Activated CD8-positive, alpha-beta memory T cell treated with anti-CD3 and anti-CD28 coated beads, Interleukin-2, amount 50 U/mL, for 4 hours (primary cell): ENCODE measurements around the gene ZSCAN12.
A peak's percentile ranks its signal among the peaks of the same experiment; 100 is the strongest.
"Not testable (repeated sequence)": the region's sequence is repeated elsewhere in the genome, so short reads cannot be mapped to it uniquely, and the experiment has no call there.

Experiments used
- DNase-seq: peaks from one replicate; pipeline ENCODE4 v3.0.0-alpha.2; 2020

Gene ZSCAN12

DNA sequence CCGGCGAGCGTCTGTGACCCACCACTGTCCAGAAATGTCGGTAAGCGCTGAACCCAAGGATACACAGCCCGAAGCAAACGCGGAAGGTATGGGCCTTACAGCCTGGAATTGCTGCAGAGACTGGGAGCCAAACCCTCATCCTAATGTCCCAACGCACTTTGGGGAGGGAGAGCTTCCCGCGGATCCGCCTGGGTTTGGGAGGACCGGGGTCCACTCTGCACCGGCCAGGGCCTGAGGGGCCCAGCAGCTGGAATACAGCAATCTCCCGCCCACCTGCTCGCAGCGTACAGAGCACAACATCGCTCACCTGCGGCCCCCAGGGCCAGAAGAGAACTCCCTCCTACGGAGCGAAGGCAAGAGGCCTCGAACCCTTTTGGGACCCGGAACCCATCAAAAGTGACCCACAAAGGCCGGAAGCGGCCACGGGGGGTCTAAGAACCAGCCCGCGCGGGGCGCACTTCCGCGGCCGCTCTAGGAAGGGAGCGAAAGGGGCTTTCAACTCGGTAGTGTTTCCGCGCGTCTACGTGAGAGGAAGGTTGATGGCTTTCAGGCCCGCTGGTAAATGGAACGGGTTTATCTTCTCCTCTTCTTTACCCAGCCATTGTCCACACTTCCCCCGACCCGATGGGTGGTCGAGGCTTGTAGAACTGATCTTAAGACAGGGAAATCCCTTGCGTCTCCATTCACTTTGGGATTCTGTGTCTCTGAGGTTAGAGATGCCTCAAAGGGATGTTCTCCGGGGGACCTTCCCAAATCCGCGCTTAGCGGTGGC is at the start of gene ZSCAN12:
ZSCAN12 (minus strand) TSS at position 398 of the 772 bp plus-strand sequence. CDS start 1,342 bp downstream, outside the sequence.
- DNase-seq, result peak; percentile 84

DNA sequence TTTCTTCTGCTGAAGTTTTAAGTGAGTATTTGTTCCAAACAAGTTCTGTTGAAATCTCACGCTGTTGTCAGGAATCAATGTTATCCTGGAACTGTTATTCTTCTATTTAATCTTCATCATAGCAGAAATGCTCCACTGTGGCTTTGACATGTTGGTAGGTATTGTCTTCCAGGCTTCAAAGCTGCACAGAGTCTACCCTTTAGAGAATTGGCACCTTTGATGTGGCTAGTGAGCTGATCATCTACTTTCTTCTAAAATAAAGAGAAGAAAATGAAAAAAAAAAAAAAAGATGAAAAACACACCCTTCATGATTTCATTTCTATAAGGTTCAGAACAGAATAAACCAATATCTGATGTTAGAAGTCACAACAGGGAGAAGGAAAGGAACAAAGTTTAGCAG is 49.5 kb upstream of the ZSCAN12 start:
- no peak for DNase-seq

DNA sequence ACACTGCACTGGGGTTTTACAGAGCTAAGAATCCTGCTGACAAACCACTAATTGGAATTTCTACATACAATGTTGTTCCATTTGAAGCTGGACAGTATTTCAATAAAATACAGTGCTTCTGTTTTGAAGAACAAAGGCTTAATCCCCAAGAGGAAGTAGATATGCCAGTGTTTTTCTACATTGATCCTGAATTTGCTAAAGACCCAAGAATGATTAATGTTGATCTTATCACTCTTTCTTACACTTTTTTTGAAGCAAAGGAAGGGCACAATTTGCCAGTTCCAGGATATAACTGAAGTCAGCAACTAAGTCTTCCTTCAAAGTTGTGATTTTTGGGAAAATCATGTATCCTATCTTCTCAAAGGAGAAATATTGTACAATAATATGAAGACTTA is 48.0 kb upstream of the ZSCAN12 start:
- DNase-seq, result not testable (repeated sequence)

DNA sequence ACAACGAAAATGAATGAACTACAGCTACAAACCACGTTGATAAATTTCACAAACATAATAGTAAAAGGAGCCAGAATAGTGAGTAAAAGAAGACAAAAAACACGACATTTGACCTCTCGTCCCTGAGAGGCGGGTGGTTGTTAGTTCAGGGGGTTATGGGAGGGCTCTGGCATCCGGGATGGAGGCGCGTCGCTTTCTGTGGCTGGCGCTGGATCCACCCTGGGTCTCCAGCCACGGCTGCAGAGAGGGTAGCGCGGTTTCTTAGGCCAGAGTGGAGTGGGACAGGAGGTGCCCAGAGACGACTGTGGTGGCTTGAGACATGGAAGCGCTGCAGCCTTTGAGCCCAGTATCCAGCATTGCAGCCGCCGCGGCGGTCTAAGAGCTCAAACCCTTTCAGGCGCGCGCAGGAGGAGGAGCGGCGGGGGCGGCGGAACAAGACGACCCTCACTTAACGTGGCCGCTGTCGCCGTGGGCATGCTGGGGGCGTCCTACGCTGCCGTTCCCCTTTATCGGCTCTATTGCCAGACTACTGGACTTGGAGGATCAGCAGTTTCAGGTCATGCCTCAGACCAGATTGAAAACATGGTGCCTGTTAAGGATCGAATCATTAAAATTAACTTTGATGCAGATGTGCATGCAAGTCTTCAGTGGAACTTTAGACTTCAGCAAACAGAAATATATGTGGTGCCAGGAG is 47.4 kb upstream of the ZSCAN12 start:
- DNase-seq, result no peak

DNA sequence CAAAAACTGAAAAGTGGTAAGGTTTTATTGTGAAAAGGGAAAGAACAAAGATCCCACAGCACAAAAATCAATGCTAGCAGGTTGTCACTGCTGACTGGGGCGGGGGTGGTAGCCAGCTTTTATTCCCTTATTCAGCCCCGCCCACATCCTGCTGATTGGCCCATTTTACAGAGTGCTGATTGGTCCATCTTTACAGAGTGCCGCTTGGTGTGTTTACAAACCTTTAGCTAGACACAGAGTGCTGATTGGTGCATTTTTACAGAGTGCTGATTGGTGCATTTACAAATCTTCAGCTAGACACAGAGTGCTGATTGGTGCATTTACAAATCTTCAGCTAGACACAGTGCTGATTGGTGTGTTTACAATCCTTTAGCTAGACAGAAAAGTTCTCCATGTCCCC is 45.2 kb upstream of the ZSCAN12 start:
- not testable (repeated sequence) for DNase-seq

DNA sequence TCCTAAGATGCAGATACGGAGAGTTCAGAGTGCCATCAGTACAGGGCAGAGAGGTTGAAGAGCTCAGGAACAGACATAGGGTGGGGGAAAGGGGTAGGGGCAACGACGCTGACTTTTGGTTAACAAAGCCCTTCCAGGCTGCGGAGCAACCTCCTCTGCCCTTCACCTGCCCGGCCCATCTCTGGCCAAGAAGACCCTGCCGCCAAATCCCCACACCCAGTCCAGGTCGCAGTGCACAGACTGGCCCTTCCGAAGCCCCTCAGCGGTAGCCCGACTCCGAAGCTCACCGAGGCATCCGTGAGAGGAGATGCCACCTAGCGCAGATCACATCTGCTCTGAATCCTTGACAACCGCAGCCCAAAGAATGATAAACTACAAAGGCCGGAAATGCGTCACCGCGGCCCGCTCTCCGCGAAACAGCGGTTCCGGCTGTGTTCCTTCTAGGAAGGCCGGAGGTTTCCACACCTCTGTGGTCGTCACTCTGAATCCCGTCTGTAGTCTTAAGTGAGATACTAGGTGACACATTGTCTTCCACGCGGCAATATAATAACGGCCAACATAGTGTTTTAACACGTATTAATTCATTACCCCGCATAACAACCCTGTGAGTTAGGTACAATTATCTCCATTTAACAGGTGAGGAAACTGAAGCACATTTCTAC is 43.7 kb upstream of the ZSCAN12 start, which contains the start of gene ZSCAN23:
ZSCAN23 (minus strand) TSS at position 380 of the 662 bp plus-strand sequence. CDS start 7,225 bp downstream, outside the sequence.
- DNase-seq, result peak; percentile 80

DNA sequence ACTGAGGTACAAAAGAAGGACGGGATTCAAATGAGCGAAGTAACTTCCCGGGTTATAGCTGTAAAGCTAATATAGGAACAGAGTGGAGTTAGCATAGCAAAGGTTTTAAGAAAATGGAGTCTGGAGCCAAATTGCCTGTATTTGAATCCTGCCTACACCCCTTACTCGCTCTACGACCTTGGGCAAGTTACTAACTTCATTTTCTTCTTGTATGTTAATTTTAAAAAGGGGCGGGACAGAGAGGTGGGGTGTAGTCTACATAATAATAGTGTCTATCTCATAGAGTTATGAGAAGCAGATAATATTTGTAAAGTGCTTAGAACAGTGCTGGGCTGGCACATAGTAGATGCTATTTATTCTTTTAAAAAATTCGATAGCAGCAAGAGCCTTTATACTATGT is 43.0 kb upstream of the ZSCAN12 start:
- no peak for DNase-seq

DNA sequence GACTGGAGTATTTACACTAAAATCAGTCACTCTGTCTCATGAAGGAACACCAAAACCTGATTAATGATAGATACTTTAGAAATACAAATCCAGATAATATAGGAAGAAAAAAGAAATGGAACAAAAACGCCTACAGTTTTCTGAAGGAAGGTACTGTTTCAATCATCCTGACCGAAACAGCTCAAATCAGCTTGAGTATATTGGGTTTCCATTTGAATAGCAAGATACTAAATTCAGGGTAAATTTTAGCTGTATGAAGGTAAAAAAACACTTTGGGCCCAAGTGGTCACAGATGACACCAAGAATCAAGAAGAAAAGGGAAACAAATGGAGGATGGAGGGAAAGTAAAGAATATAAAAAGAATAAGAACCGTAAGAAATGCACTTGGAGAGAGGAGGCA is 36.9 kb upstream of the ZSCAN12 start:
- DNase-seq, result no peak

DNA sequence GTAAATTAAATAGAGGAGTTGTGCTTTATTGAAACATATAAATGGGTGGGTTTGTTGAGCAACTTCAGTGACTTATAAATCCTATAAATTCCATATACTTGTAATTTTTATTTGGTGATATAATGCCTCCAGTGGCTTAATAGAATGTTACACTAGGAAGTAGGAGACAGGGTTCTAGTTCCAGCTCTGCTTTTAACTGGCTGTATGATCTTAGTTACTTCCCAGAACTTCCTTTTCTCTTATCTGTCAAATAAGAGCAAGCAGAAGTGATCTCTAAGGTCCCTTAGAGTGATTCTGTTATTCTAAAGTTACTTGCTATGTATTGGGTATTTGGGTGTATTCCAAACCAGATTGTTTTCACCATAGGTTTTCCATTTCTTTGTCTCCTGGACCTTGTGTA is 33.6 kb upstream of the ZSCAN12 start:
- no peak for DNase-seq

DNA sequence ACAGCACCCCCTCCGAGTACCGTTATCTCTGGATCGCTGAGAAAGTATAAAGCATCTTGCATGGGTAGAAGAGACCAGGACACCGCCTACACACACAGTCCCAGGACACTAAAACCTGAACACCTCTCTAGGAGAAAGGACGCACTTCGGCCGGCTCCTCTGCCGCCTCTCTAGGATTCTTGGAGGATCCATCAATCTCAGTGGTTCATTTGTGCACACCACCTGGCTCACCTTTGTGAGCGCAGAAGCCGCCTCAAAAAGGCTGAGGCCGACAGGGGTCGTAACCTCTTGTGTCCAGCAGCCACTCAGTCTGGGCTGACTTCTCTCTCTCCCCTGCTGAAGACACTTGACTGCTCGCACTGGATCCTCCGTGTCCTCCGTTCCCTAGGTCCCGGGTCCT is 30.2 kb upstream of the ZSCAN12 start:
- no peak for DNase-seq

DNA sequence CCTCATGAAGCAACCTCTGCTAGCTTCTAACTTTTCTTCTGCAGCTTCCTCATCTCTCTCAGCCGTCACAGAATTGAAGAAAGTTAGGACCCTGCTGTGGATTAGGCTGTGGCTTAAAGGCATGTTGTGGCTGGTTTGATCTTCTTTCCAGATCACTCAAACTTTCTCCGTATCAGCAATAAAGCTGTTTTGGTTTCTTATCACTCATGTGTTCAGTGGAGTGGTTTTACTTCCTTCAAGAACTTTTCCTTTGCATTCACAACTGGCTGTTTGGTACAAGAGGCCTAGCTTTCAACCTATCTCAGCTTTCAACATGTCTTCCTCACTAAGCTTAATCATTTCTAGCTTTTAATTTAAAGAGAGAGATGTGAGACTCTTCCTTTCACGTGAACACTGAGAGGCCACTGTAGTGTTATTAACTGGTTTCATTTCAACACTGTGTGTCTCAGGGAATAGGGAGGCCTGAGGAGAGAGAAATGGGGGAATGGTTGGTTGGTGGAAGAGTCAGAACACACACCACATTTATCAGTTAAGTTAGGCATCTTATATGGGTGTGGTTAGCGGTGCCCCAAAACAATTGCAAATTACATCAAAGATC is 26.5 kb upstream of the ZSCAN12 start:
- DNase-seq, result no peak

DNA sequence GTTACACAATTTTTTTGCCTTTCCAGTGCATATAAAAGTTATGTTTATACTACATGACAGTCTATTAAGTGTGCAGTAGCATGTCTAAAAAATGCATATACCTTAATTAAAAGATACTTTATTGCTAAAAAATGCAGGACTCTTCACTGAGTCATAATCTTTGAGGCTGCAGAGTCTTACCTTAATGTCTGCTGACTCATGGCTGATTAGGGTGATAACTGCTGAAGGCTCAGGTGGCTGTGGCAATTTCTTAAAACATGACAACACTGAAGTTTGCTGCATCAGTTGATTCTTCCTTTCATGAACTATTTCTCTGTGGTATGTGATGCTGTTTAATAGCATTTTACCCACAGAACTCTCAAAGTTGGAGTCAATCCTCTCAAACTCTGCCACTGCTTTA is 24.6 kb upstream of the ZSCAN12 start:
- no peak for DNase-seq

DNA sequence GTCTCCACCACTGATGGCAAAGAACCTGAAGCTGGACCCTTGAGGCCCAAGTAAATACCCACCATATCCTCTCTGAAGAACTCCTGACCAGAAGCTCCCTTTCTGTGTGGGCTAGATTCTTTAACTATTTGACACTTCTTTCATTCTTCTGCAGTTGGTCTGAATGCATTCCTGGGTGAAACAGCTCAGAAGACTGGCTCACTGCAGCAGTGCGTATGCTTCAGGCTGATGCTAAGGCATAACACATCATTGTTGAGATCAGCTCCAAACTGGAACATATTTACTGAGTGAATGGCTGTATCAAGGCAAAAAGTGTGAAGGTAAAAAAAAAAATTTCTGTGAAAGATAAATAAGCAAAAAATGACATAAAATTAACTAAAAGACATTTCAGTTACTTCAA is 24.0 kb upstream of the ZSCAN12 start:
- no peak for DNase-seq

DNA sequence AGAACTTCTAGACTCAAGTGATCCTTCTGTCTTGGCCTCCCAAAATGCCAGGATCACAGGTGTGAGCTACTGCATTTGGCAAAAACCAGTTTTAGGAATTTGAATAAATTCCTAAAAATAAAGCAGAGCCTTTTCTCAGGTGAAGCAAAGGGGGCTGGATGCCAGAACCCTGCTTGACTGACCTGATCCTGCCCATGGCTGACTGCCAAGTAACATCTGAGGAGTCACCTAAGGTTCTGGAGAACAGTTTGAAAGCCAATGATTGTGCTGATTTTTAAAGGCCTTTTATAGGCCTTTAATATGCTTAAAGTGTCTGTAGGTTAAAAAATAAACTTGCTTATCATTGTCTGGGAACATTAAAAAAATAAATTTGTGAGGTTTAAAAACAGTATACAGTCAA is 14.1 kb upstream of the ZSCAN12 start:
- DNase-seq, result no peak

DNA sequence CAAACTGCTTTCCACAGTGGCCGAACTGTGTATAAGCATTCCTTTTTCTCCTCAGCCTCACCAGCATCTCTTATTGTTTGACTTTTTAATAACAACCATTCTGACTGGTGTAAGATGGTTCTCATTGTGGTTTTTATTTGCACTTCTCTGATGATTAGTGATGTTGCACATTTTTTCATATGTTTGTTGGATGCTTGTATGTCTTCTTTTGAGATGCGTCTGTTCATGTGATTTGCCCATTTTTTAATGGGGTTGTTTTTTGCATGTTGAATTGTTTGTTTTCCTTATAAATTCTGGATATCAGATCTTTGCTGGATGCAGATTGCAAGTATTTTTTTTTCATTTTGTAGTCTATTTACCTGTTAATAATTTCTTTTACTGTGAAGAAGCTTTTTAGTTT is 11.2 kb upstream of the ZSCAN12 start:
- no peak for DNase-seq

DNA sequence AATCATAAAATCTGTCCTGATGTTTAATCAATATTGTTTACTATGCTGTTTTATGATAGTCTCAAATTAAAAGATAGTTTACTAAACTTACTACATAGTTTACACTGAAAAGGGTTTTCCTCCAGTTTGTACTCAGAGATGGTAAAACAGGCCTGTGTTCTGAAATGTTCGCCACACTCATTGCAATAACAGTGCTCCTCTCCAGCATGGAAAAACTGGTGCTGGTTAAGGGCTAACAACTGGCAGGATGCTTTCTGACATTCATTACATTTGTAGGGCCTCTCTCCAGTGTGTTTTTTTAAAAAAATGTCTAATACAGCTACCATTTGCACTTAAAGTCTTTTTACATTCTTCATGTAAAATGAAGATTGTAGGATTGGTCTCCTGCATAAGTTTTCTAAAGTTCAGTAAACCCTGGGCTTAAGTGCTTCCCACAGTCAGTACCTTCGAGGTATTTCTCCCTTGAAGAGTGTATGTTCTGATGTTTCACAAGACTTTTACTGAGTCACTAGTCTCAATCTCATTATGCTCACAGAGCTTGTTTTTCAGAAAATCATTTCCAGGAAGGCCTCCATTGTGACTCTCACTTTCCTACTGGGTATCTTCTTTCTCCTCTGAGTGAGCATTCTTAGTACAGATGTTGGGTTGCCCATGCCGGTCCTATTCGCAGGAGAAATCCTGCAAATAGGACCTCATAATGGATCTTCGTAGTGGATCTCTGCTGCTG is 8.7 kb upstream of the ZSCAN12 start:
- no peak for DNase-seq

DNA sequence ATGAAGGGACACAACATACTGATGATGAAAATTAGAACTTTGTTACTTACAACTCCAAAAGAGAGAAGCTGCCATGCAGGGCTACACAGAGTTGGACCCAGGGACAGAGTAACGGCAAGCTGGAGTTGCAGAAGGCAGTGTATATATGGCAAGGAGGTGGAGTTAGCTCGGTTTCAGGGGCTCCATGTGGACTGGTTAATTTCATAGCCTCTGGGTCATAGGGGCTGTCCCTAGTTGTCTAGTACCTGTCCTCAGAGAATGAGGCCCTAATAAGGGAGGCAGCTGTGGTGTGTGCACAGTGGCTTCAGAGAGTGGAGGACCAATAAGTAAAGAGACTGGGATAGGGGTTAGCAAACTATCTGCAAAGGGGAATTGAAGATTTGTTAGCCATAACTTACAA is 7.9 kb upstream of the ZSCAN12 start:
- DNase-seq, result no peak

DNA sequence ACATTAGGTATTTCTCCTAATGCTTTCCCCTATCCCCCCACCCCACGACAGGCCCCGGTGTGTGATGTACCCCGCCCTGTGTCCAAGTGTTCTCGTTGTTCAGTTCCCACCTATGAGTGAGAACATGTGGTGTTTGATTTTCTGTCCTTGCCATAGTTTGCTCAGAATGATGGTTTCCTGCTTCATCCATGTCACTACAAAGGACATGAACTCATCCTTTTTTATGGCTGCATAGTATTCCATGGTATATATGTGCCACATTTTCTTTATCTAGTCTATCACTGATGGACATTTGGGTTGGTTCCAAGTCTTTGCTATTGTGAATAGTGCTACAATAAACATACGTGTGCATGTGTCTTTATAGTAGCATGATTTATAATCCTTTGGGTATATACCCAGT is 4.4 kb upstream of the ZSCAN12 start:
- not testable (repeated sequence) for DNase-seq

DNA sequence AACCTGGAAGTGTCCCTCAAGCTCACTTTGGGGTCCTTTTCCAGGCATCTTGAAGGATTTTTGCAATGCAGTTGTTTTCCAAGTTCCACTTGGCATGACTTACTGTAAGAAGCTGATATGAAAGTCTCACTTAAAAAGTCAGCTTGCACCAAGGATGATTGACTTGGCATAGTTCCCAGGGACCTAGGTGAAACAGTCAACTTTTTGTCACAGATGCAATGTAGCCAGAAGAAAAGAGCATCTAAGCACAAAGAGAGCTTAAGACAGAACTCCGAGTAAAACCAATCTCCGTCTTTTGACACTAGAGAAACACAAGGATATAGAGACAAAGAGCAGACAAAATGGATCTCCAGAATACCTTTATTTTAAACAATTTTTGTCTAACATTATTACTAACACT is 2.6 kb upstream of the ZSCAN12 start:
- DNase-seq, result no peak

DNA sequence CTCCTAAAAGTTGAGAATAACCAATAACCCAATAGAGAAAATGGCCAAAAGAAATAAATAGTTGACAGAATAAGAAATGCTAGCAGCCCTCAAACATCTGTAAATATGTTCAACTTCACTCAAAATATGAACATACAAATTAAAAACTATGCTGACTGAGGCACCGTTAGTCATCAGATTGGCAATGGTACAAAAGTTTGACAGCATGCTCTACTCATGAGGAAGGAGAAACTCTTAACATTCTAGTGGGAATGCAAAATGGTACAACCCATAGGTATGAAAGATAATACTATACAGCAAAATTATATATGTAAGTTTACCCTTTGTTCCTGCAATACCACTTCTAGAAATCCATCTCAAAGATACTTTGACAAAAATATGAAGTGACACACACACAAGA is 1.6 kb upstream of the ZSCAN12 start:
- DNase-seq, result no peak

DNA sequence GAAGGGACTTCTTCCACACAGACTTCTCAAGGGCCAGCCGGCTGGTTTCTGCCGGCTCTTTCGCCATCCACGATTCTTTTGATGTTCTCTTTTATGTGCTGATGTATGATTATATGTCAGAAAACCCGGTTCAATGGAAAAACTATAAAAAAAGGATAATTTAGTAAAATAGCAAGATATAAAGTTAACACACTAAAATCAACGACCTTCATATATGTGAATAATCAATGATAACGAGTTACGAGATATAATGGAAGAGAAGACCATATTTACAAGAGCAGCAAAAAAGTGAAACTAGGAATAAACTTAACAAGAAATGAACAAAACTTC is 540 bp upstream of the ZSCAN12 start:
- no peak for DNase-seq

DNA sequence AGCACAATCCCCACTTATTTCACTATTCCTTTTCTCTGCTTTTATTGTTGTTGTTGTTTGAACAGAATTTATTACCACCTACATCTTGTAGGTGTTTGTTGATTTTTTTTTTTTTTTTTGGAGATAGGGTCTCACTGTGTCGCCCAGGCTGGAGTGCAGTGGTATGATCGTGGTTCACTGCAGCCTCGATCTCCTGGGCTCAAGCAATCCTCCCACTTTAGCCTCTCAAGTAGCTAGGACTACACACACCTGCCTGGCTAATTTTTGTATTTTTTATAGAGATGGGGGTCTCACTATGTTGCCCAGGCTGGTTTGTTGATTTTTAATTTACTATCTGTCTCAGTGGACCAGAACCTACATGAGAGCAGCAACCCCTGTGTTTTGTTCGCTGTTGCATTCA is 3.6 kb downstream of the ZSCAN12 start:
- no peak for DNase-seq
